ENCODE data around the gene BRD1. TPM values are rescaled to one million over a fixed set of nuclear protein-coding genes. Genes with fewer than 3 reads are reported as not detected.

The BRD1 gene
- total and polyA plus RNA-seq, 8 donors = 14.0 to 26.3 (median 17.8) TPM

- no peak for FAIRE-seq
- Histone ChIP-seq H3K9me3 (no peaks in the 10 kb centered on the region), H3K36me3 (no peaks in the 10 kb centered on the region), H3K4me3 (no peak overlapping the region), H3K4me1 (peaks cover 0 to 8% (median 0%) of the 10 kb centered on the region in 3 donors), H3K27me3 (no peaks in the 10 kb centered on the region), H3K27ac (no peak overlapping the region)
- no peak for TF ChIP-seq CTCF (IDR thresholded peaks at IDR 0.05)
- peak in 1 of 6 donors; percentile 6 for DNase-seq
- WGBS, 2 donors = 77 to 78% methylated on average over 19 of the region's 19 CpGs
- ATAC-seq = no peak
- intact Hi-C loops (cut with DNase I) = no loop called here
Observed at GRCh38 chr22:49845666-49846459, 18.2 kb upstream of the BRD1 start.

GRCh38 chr22:49845241-49845640 lies 17.6 kb upstream of the BRD1 start:
- ATAC-seq = no peak

DNA sequence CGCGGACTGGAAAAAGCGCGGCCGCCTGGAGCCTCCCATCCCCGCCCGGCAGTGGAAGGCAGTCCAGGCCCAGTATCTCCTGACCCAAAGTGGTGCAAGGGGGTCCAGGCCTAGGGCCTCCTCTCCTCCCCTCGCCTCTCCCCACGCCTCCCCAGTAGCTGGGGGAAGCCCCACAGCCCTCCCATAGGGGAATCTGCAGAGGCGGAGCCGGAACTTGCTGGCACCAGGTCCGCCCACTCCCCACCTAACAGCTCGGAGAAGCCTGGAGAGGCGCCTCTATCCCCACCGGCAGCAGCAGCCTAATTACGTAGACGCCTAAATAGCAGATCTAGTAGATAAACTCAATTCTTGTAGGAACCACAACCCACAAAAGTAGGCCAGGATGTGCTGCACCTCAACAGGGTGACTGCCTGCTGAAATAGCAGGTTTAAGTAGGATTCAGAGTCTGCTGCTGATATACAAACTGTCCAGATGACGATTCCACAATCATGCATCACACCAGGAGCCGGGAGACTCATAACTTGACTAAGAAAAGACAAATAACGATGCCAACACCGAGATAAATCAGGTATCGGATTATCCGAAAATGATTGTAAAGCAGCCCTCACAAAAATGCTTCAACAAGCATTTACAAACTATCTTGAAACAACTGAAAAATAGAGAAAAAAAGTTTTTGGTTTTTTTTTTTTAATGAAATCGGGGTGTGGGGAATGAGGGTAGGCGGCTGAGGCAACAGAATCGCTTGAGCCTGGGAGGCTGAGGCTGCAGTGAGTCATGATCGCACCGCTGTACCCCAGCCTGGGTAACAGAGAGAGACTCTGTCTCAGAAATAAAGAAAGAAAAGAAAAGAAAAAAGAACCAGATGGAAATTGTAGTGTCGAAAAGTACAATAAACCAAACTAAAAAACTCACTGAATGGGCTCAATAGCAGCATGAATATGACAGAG lies 11.4 kb upstream of the BRD1 start:
- ATAC-seq (peak in 1 of 4 donors; percentile 23), DNase-seq (peak in 1 of 6 donors; percentile 64), FAIRE-seq (no peak)
- Histone ChIP-seq H3K4me3 (no peak overlapping the region), H3K4me1 (peaks cover 0 to 5% (median 1%) of the 10 kb centered on the region in 3 donors), H3K27me3 (no peaks in the 10 kb centered on the region), H3K9me3 (no peaks in the 10 kb centered on the region), H3K36me3 (no peaks in the 10 kb centered on the region), H3K27ac (no peak overlapping the region)
- no peak for TF ChIP-seq CTCF (IDR thresholded peaks at IDR 0.05)
- intact Hi-C loops (cut with DNase I) = no loop called here
- WGBS, 2 donors = 84 to 85% methylated on average over 29 of the region's 29 CpGs

More at GRCh38 chr22:49845241-49845640, 17.6 kb upstream of the BRD1 start:
- H3K4me1 ChIP-seq = peaks cover 0 to 8% (median 0%) of the 10 kb centered on the region in 3 donors
- H3K27ac ChIP-seq = no peak overlapping the region
- H3K4me3 ChIP-seq = no peak overlapping the region
- peak in 1 of 6 donors; percentile 24 for DNase-seq
- no peaks in the 10 kb centered on the region for H3K27me3 ChIP-seq
- H3K9me3 ChIP-seq = no peaks in the 10 kb centered on the region
- intact Hi-C loops (cut with DNase I) = no loop called here
- 78 to 81% methylated on average over 16 of the region's 16 CpGs for WGBS, 2 donors
- no peak for TF ChIP-seq CTCF (IDR thresholded peaks at IDR 0.05)
- FAIRE-seq = no peak
- H3K36me3 ChIP-seq = no peaks in the 10 kb centered on the region

DNA sequence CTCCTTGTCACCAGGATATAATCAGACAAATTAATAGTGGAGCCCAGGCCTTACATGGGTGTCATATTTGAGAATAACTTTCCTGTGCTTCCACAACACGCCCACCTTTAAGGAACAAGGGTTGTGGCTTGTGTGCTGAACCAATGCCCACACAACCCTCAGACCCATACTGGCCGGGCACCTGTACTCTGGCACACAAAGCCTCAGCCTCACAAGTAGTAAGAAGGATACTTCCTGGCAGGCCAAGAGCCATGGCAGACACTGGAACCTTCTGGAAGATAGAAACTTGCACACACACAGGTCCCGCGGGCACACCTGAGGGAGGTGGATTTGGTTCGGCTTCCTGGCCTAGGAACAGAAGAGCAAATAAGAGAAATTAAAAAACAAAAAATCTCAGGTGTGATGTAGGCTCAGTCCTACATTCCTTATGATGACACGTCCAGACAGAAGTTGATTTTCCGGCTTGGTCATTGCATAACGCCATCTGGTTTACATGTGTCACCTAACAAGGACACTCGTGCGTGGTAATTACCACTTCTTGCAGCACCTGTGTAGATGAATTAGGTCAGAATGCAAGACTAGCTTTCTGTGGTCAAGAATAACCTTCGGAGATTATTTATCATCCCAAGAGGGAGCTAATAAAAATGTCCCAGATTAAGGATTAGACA lies 5.8 kb upstream of the BRD1 start:
- DNase-seq = peak in 4 of 6 donors; percentile 59 to 86 (median 82)
- peak; percentile 90 to 94 (median 92) for ATAC-seq
- TF ChIP-seq CTCF (IDR thresholded peaks at IDR 0.05) = no peak
- Histone ChIP-seq H3K9me3 (no peaks in the 10 kb centered on the region), H3K4me1 (peaks cover 7 to 16% (median 12%) of the 10 kb centered on the region in 3 donors), H3K27me3 (no peaks in the 10 kb centered on the region), H3K4me3 (no peak overlapping the region), H3K36me3 (no peaks in the 10 kb centered on the region), H3K27ac (peak overlapping the region; percentile 73 to 91 (median 86))
- intact Hi-C loops (cut with DNase I) = no loop called here
- 14 to 22% methylated on average over 11 of the region's 11 CpGs for WGBS, 2 donors
- FAIRE-seq = no peak
